Right lobe of liver (tissue), 4 donors: Measurements from ENCODE around the gene AGTPBP1.

Experiments
- POLR2A ChIP-seq: fragments of 450-650 bp; IDR thresholded peaks from one replicate; pipeline ENCODE4 v1.6.1; 2017; ENCODE audit warnings: antibody characterized with exemption, mild to moderate bottlenecking
- TF ChIP-seq, protein P1 (sequence below), 4 donors: fragments of 200-600 bp in 3 of 4; fragments of 450-650 bp in 1 of 4; IDR thresholded peaks; one replicate each; pipeline versions ENCODE4 v1.5.1 to v1.8.0; 2016 to 2022; ENCODE audit warnings: antibody characterized with exemption in 4 of 4, mild to moderate bottlenecking in 2 of 4
- donor health status: DM: no; HTN: no; CAD: no.
- donor health status: DM: no; HTN: no; CAD: no.
- donor health status: DM: no; HTN: yes; CAD: no.

DNA sequence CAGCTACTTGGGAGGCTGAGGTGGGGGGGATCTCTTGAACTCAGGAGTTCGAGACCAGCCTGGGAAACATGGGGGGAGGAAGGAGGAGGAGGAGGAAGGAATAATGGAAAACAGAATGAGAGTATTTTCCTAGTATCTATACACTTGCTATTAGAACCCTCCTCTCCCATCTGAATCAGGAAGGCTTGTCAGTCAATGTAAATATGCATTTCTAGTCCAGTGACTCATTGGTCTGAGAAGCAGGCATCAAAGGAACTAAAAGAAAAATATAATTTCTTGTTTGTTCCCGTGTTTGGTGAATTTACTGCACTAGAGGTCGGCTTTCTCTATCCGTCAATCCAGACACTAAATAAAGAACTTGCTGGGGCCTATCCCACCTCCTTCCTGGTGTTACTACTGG lies 88.6 kb downstream of the AGTPBP1 start:
- TF ChIP-seq, protein P1, sequence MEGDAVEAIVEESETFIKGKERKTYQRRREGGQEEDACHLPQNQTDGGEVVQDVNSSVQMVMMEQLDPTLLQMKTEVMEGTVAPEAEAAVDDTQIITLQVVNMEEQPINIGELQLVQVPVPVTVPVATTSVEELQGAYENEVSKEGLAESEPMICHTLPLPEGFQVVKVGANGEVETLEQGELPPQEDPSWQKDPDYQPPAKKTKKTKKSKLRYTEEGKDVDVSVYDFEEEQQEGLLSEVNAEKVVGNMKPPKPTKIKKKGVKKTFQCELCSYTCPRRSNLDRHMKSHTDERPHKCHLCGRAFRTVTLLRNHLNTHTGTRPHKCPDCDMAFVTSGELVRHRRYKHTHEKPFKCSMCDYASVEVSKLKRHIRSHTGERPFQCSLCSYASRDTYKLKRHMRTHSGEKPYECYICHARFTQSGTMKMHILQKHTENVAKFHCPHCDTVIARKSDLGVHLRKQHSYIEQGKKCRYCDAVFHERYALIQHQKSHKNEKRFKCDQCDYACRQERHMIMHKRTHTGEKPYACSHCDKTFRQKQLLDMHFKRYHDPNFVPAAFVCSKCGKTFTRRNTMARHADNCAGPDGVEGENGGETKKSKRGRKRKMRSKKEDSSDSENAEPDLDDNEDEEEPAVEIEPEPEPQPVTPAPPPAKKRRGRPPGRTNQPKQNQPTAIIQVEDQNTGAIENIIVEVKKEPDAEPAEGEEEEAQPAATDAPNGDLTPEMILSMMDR (IDR thresholded peaks at IDR 0.05), result no peak
- no peak for TF ChIP-seq POLR2A
